Activated CD4-positive, alpha-beta T cell treated with anti-CD3 and anti-CD28 coated beads for 4 hours (primary cell): ENCODE data around the gene AAMDC.
"Not testable (repeated sequence)": the region's sequence is repeated elsewhere in the genome, so short reads cannot be mapped to it uniquely, and the experiment has no call there.

Experiments used
- DNase-seq, 2 donors: peaks; one replicate each; pipeline ENCODE4 v3.0.0-alpha.2; 2020

The AAMDC gene

DNA sequence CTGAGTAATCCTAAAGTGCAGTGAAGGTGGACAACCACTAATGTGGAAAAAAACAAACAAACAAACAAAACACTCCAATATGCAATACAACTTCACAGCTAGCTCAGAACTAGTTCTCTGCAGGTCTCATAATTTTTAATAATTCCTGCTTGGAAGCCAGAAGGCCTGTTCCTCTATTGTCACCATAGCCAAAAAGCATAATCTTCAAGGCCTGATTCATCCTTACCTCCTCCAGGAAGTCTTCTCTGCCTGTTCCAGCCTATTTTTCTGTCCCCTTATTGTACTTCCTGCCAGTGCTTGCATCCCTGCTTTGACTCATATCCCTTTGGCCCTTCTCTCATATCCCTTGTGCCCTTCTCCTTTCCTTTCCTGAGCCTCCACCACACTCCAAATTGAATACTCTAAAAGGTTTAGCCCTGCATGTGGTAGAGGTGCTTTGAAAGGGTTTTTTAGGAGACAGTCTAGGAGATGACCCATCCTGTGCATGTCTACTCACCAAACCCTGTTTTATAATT, 69.2 kb downstream of the AAMDC start:
- not testable (repeated sequence) for DNase-seq

DNA sequence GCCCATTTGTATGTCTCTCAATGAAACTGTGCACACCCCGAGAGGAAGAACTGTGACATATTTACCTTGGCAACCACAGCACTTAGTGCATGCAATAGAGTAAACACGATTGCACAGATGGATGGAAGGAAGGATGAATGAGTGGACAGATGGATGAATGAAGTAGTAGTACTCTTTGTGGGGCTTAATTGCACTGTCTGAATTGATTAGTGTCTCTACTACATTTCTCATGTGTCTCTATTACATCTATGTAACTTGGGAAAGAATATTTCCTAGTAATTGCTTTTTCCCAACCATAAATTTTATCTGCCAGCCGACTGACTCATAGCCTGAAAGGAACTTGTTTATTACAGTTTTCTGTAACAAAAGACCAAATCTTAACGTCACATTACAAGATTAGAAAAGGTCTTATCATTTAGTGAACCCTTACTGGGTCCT, 69.7 kb downstream of the AAMDC start:
- not testable (repeated sequence) for DNase-seq

GRCh38 chr11:77891256-77891655, 70.3 kb downstream of the AAMDC start:
- DNase-seq = not testable (repeated sequence)

DNA sequence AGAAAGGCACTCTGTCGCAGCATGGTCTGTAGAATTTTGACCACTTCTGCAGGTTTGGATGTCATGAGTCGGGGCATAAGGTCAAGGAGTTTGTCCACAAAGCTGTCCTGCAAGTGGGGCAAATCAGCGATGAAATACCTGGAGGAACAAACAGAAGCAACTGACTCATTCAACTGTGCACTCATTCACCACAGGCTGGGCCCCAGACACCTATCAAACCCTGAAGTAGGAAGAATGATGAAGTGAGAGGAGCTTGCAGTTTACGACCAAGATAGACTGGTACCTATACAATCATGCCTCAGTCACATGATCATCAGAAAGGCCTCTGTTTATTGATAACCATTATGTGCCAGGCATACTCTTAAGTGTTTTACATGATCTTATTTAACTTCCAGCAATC, 70.8 kb downstream of the AAMDC start:
- not testable (repeated sequence) for DNase-seq

DNA sequence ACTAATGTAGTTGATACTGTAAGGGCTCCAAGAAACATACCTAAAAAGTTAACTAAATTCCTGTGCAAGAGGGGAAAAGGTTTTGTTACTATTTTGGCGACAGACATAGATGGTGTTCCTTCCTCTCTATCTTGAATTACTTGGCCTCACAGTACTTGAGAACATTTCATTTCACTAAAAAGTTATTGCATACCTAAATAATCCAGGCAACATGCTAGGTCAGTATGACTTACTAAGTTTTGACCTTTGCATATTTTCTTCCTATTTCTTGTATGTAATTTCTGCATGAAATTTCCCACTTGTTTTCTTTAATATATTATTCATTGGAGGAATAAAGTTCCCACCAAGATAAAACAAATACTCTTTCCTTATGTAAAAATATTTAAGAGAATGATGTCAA, 74.0 kb downstream of the AAMDC start:
- DNase-seq = not testable (repeated sequence)

- DNase-seq = no peak
Observed at GRCh38 chr11:77908835-77909234, 87.9 kb downstream of the AAMDC start.

- DNase-seq = no peak
Observed at GRCh38 chr11:77909277-77909676, 88.3 kb downstream of the AAMDC start.

GRCh38 chr11:77910828-77911227, 89.9 kb downstream of the AAMDC start:
- DNase-seq = not testable (repeated sequence)

DNA sequence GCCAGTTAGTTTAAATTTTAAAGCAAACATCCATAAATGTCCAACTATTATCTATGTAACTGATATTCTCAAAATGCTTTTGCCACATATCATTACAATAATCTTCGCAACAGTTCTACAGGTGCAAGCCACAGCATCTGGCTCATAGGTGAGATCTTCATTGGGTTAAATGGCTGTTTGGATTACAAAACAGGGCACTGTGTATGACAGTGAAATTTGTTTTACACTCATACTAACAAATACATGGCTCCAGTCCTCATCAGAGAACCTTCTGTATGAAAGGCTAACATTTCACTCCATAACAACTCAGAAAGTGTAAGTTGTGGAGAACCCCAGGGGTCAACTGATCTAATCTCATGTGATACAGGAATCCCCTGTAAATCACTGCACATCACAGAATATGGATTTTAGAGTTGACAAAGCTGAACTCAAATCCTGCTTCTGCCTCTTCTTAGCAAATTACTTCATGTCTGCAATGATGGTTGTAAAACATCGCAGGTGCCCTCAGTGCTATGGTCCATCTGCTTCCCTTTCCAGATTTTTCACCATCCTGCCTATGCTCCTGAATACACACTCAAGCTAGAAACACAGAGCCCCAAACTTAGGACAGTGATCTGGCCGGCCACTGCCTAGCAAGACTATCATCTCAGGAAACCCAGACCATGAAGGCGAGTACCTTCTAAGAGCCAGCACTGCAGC, 92.8 kb downstream of the AAMDC start:
- not testable (repeated sequence) for DNase-seq

DNA sequence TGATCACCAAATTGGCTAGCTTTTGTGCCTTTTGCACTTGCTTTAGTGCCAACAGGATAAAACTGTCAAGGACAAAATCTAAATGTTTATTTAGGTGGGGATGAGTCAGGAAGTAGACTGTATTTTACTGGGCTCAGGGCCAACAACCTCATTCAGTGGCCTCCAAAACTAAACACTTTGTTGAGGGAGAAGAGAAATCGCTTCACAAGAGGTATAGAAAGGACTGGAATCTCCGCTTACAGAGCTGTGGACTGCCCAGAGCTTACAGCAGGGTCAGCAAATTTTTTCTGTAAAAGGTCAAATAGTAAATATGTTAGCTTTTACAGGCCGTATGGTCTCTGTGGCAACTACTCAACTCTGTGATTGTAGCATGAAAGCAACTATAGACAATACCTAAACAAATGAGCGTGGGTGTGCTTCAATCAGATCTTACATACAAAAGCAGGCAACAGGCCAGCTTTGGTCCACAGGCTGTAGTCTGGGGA, 93.4 kb downstream of the AAMDC start:
- not testable (repeated sequence) for DNase-seq

DNA sequence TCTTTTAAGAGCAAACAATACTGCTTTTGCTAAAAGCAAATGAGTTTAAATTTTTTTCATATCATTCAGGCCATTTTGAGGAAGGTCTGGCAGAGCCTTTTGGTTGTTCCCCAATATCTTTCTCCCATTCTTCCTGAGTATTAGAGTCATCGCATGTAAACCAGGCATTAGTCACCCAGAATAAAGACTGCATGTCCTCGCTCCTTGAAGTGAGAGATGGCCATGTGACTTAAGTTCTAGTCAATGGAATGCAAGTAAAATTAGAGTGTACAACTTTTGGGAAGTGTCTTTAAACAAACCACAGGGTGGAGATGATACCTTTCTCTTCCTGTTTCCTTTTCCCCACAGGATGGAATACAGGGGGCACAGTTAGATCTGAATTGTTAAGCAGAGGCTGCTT, 96.8 kb downstream of the AAMDC start:
- DNase-seq = not testable (repeated sequence)
